ENCODE data around the gene MAP3K21.

The MAP3K21 gene

DNA sequence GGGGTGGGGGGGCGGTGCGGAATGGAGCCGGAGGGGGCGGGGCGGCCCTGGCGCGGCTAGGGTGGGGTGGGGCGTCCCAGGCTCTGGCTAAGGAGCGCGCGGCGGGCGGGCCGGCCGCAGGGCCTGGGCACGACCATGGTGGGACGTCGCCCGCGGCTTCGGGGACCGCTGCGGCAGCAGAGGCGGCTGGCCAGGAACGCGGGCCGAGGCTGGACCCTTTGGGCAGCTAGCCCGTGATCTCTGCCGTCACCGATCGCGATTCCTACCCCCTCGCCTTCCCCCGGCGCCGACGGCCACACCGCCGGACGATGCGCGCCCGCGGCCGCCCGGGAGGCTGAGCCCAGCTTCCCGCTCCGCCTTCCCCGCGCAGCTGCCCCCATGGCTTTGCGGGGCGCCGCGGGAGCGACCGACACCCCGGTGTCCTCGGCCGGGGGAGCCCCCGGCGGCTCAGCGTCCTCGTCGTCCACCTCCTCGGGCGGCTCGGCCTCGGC, at the start of gene MAP3K21:
Gene MAP3K21 (plus strand): TSS at position 74 of the 491 bp plus-strand sequence. CDS start 305 bp downstream, at position 379.
- in situ Hi-C loops (cut with HindIII; ENCODE audit: low sequenced_read_pairs): no loop called here

DNA sequence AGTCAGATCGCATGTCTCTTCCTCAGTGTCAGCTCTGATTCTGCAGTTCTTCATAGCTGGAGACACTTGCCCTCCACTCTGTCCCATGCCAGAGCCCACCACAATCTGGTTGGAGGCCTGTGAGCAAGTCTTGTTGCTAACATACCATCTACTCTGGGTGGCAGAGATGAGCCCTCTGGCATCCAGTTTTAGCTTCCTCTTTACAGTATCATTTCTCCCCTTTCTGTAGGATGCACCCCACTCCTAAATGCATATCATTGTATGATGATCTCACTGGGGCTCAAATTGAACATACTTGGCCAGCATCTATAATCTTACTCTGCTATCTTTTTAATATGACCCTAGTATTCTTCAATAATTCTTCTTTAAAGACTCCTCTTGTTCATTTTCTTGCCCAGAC, 48.9 kb upstream of the MAP3K21 start:
- in situ Hi-C loops (cut with HindIII; ENCODE audit: low sequenced_read_pairs): no loop called here

DNA sequence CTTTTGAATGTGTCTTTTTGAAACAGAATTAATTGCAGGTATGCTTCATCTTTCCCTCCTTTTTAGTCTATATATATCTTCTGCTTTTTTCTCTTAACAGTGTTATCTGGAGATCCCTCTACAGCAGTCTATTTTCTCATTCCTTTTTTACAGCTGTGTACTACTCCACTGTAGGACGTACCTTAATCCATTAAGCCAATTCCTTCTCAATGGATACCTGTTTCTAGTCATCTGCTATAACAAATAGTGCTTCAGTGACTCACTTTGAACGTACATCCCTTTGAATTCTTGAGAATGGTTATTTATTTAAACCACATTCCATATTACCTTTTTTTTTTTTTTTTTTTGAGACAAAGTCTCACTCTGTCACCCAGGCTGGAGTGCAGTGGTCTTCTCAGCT, 47.6 kb upstream of the MAP3K21 start:
- in situ Hi-C loops (cut with HindIII; ENCODE audit: low sequenced_read_pairs): no loop called here

DNA sequence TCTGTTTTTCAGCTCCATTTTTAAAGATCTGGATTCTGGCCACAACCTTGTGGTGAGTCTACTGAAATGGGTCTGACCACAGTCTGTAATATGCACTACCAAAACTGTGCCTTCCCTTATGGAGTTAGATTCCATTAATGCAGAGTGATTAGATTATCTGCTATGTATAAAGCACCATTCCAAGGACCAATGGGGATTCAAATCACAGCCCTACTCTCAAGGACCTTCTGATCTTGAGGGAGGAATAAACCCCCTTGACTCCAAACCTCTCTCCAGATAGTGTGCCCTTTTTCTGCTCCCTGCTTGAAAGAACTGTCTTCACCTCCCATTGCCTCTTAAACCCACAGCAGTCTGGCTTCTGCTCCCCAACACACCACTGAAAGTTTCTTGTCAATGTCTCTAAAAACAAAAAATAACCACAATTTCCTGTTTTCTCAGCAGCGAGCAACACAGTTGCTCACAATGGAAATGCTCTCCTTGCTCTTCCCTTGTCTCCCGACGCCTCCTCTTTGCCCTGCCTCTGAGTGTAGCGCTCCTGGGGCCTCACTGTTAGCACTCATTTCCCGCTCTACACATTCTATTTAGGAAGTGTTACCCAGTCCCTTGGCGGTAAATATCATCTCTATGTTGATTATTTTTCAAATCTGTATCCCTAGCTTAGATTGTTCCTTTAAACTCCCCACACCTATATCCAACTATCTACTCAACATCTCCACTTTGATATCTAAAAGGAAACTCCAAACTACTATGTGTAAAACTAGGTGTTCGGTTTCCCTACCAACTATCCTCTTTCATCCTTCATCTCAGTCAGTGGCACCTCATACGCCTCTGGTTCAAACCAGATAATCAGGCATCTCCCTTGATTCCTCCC, 45.6 kb upstream of the MAP3K21 start:
- in situ Hi-C loops (cut with HindIII; ENCODE audit: low sequenced_read_pairs): no loop called here

DNA sequence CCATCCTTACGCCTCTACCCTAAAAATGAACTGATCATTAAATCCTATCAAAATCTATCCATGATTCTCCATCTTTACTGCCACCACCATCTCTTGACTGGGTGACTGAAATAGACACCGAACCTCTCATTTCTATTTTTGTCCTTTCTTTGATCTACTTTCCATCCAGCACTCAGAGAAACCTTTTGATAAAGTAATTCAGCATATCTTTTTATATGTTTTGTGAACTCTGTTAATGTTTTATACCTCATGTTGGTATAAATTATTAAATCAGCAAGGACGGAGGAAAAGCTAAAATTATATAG, 45.0 kb upstream of the MAP3K21 start:
- in situ Hi-C loops (cut with HindIII; ENCODE audit: low sequenced_read_pairs): no loop called here

DNA sequence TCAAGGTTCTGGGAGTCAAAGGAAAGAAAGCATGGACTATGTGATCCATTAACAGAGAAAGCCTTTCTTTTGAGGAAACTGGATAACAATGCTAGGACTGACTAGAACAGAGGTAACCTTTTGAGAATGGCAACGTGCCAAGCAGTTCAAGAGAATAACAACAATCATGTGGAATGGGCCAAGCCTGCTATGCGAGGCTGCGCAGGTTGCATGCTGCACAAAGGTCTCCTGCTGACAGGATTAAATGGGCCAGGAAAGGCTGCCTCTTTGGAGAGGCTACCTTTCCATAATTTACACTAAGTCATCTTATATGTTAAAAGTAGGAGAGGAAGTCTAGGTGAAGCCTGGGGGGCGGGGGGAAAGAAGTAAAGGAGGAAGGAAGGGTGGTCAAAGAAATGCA, 37.8 kb upstream of the MAP3K21 start:
- in situ Hi-C loops (cut with HindIII; ENCODE audit: low sequenced_read_pairs): no loop called here

DNA sequence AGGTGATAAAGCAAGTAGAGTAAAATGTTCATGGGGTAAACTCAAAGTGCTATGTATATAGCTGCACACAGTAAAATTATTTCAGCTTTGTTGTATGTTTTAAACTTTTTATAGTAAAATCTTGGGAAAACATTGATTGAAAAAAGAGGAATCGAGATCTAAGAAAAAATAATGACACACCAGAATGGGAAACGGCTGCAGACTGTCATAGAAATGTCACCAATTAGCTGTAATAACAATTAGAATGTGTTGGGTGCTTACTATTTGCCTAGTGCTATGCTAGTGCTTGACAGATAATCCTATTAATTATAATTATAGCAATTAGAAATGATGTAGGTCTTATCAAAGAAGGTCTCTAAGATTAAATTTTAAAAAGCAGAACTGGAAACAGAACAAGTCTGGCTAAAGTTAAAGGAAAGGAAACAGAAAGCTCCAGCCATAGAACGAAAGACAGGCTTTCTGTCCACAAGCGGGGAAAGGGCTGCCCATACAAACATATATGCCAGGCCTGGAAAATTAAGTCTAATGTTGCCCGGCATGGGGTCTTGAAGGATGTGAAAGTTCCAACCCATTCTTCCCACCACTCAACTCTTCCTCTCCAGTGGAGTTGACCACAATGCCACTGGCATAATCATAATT, 37.0 kb upstream of the MAP3K21 start:
- in situ Hi-C loops (cut with HindIII; ENCODE audit: low sequenced_read_pairs): no loop called here

DNA sequence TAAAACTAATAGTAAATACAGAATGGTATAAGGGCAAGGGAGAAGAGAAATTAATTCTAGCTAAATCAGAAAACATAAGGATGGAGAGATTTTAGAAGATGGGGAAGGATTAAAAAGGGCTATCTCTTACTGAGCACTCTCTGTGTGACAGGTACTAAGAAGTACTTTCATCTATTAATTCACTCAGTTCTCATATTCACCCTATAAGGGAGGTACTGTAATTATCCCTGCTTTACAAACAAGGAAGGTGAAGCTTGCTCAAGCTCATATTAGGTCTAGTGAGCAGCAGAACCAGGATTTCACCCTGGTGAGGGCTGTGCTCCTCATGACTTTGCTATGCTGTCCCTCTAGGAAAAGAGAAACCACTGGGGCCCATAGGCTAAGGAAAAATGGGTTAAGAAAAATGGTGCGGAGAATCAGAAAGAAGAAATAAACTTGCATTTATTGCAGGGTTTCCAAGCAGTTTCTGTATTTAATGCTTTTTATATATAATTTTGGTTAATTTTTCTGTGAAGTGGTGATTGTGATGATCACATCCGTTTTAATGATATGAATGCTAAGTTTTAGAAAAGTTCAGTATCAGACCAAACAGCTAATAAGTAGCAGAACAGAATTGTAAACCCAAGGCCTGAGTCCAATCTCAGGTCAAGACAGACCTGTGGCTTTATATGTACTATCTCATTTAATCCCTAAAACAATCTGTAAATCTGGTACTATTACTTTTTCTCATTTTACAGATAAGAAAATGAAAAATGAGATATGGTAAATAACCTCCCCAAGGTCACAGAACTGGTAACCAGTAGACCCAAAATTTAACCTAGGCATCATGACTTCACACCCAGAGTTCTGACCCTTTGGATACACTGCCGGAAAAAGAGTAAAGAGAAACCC, 33.7 kb upstream of the MAP3K21 start:
- in situ Hi-C loops (cut with HindIII; ENCODE audit: low sequenced_read_pairs): no loop called here

DNA sequence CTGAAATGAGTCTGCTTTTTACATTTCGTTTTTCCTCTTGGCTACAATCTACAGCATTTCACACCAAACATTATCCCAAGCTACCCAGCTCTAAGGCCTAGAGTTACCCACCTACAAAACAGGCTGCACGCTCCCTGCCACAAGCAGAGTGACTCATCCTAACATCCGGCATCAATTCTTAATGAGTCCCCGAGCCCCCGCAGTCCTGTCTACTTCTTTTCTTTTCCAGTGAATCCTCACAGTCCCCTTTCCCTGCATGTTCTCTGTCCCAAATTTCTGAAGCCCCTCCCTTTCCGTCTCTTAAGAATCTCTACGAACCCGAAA, 32.6 kb upstream of the MAP3K21 start:
- in situ Hi-C loops (cut with HindIII; ENCODE audit: low sequenced_read_pairs): no loop called here

DNA sequence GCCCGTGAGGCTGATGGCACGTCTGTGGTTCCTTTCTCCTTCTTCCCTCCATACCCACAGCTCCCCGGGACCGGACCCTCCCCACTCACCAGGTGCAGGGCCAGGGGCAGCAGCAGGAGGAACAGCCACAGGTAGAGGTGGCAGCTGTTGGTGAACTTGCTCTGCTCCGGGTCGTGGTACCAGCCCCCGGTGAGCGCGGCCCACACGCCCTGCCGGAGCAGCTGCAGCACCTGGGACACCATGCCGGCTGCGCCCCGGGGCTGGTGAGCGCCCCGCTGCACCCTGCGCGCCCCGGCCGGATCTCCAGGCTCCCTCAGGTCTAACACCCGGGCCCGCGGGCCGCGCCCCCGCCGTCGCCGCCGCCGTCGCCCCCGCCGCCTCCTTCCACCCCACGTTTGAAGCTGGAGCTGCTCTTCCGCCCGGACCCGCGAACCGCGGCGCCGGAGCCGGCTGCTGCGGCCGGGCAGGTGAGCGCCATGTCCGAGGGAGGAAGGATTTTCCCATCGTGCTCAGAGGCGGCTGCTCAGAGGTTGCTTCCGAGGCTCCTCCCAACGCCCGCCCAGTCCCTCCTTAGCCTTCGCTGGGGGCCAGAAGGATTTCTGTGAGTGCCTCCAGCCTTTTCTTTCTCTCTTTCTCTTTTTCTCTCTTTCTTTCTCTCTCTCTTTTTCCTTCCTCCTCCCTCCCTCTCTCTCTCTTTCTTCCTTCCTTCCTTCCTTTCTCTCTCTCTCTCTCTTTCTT, 32.1 kb upstream of the MAP3K21 start, which contains the start of gene PCNX2:
Gene PCNX2 (minus strand): TSS at position 489 of the 738 bp plus-strand sequence. CDS start 247 bp downstream, at position 242.
- in situ Hi-C loops (cut with HindIII; ENCODE audit: low sequenced_read_pairs): no loop called here

DNA sequence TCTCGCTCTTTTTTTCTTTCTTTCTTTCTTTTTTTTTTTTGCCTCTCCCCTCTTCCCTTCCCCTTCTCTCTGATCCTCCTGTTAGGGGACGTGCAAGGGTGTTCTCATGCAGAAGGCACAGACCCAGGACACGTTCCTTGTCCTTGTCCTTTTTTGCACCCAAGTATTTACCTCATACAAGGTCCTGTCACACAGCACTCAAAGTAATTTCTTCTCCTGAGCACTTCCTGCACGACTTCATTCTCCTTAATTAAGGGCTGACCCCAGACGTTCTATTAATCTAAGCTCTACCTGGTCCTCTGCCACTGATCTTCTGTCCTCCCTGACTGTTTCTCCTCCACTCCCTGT, 31.6 kb upstream of the MAP3K21 start:
- in situ Hi-C loops (cut with HindIII; ENCODE audit: low sequenced_read_pairs): no loop called here

DNA sequence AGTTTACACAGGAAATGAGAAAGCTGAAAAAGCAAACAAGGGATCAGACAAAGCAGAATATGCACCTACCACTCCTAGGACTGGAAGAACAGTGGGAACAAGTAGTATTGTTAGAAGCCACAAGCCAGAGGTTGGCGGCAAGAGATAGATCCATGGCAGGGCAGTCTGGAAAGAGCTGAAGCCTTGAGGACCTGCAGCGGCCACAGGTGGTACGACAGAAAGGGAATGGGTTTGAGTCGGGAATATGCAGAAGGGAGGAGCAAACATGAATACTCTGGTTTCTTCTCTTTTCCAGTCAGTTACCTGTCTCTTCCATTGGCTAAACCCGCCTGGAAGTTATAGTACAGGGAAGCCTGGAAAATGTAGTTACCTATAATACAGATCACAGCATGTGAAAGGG, 28.1 kb upstream of the MAP3K21 start:
- in situ Hi-C loops (cut with HindIII; ENCODE audit: low sequenced_read_pairs): no loop called here

DNA sequence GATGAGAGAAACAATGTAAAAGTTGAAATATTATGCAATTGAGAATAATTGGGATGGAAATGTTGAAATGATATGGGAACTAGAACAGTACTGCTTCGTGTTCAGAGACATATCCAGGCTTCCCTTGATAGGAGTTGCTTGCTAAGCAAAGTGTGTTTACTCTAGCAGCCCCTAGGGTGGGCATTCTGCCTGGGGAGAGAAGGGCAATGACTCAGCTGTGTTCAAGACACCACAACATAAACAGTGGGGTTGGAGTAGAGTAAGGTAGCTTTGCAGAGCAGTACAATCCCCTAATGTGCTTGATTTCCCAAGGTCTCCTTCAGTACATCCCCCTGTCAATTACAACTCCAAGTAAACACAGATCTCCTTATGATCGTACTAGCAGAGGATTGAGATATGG, 27.2 kb upstream of the MAP3K21 start:
- in situ Hi-C loops (cut with HindIII; ENCODE audit: low sequenced_read_pairs): no loop called here

DNA sequence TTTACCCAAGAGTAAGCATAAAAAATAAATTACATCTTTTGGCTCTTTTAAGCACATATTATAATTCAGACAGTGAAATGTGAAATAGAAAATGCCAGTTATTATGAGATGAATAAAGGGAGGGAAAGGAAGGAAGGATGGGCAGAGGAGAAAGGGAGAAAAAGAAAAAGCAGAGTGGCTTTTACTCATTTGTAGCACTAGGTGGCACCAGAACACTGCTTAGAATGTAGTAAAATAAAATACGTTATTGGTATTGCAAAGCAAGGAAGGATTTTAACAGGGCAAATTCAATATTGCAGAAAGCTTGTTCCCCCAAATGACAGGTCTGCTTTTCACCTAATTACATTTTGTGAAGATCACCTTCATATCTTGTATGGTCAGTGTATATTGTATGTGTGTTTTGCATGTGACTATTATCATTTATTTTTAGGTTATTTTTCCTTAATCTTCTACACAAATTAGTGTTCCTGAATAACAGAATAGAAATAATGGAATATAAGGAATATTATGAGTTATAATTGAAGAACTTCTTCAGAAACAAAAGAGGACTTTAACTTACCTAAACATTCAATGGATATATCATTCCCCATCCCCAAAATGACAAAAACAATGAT, 22.9 kb upstream of the MAP3K21 start:
- in situ Hi-C loops (cut with HindIII; ENCODE audit: low sequenced_read_pairs): no loop called here

DNA sequence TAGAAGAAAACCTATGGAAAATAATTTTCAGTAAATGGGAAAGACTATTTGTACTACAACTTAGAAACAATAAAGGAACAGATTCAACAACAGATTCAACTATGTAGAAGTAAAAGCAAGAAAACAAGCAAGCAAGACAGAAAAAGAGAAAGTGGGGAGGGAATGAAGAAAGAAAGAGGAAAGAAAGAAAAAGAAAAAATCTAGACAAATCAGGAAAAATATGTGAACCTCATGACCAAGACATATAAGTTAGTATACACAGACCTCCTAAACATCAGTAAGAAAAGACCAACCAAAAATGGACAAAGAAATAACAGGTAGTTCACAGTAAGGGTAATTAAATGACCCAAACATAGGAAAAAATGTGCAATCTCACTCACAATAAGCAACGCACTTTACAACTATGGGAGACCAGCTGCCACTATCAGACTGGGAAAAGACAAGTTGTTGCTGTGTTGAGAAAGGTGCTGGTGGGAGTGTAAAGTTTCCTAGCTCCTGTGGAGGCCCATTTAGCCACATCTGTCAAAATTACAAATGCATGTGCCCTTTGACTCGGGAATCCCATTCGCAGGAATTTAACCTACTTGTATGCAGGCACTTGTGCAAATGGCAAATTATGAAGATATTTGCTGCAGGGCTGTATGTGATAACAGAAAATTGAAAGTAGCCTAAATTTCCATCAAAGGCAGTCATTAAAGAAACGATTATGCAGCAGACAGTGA, 13.9 kb upstream of the MAP3K21 start:
- in situ Hi-C loops (cut with HindIII; ENCODE audit: low sequenced_read_pairs): no loop called here

DNA sequence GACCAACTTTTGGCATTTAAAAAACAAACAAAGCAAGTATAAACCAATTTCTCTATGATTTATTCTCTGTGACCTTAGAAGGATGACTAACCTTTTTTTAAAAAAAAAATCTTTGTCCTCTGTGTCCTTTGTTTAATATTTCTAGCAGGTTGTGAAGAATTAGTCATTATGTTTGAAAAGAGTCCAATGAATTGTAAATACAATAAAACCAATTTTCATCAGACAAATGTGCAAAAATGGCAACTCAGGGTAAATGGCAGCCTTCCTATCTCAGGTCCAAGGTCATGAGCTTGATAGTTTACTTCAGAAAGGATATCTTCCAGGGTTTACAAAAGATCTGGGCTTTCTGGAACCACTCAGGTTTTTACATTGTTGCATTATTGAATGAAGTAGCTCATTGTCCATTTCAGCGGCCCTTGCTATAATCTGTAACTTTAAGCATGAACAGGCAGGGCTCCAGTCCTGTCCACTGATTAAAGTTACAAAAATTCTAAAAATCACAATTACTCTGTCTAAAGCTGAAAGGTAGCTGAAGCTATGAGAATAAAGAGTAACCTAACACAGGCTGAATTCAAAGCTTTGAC, 11.7 kb upstream of the MAP3K21 start:
- in situ Hi-C loops (cut with HindIII; ENCODE audit: low sequenced_read_pairs): no loop called here

DNA sequence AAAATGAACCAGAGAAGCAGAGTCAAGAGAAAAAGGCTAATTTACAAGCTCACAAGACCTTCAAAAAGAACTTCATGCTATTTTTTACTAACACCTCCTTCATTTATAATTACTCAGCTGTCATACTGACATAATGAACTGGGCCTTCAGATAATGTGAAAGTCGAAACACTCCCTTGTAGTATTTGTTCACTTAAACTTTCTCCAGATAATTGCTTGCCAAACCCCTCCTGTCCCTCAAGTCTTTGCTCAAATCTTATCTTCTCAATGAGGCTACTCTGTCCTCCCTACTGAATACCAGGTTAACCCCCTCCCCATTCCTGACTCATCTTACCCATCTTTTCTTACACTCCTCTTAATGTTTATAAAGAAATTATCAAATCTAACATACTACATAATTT, 11.1 kb upstream of the MAP3K21 start:
- in situ Hi-C loops (cut with HindIII; ENCODE audit: low sequenced_read_pairs): no loop called here

DNA sequence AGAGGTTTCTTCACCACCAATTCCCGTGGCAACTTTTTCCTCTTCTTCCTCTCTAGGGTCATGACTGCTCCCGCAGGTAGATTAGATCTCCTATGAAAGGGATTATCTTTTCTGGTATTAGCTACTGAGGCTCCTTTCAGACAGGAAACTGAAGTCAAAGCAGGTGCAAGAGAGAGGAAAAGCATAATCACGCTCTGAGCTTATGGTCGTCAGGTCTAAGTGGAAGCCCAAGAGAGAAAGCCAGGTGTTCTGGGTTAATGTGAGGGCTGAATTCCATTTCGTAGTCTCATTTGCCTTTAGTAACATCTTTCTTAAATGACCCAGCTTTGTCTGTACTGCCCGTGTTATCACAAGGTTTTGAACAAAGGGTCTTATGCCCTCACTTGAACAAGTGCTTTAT, 8.3 kb upstream of the MAP3K21 start:
- in situ Hi-C loops (cut with HindIII; ENCODE audit: low sequenced_read_pairs): no loop called here

DNA sequence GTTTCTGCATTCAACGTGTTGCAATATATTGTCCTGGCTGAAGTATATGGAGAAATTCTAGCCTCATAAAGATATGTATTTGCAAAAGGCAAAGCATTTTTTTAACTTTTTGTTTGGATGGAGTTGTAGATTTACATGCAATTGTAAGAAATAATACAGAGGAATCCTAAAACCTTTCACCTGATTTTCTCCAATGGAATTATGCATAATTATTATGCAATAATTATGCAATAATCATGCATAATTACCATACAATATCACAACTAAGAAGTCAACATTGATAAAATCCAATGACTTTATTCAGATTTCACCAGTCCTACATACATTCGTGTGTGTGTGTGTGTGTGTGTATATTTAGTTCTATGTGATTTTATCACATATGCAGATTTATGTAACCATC, 7.5 kb upstream of the MAP3K21 start:
- in situ Hi-C loops (cut with HindIII; ENCODE audit: low sequenced_read_pairs): no loop called here
